T-cell (primary cell): ENCODE results near the gene RRAD. TPM values are rescaled to one million over a fixed set of nuclear protein-coding genes. Genes with fewer than 3 reads are reported as not detected.

Experiments used
- ATAC-seq, 4 experiments: fragments of 200-7000 bp in 3 of 4; fragments of 150-1000 bp in 1 of 4; cut with Tn5 transposase; replicated peaks in 1 of 4; 1 replicate in 3 of 4; 2 replicates in 1 of 4; pipeline ENCODE4 v1.10.0; 2021; ENCODE audit warnings: moderate library complexity in 3 of 4, mild to moderate bottlenecking in 2 of 4, moderate number of reproducible peaks in 1 of 4
- CTCF ChIA-PET, 2 donors: fragments of 300-600 bp; sonication (Branson Sonifier 250); formaldehyde crosslinking; loops; one replicate each; lab custom pipeline; 2022; ENCODE audit warnings: antibody characterized with exemption in 2 of 2; lab: Charles Lee
- POLR2A ChIA-PET, 2 donors: fragments of 300-600 bp; sonication (Branson Sonifier 250); formaldehyde crosslinking; loops; one replicate each; lab custom pipeline; 2022; ENCODE audit warnings: antibody characterized with exemption in 2 of 2; lab: Charles Lee
- DNase-seq, 35 experiments: peaks; one replicate each; pipeline versions ENCODE4 v3.0.0 to v3.0.0-alpha.2; 2013 to 2023
- H3K27ac ChIP-seq: one replicate; pipeline ENCODE4 v1.5.1; 2013; ENCODE audit warnings: low read length
- H3K27me3 ChIP-seq, 2 experiments: replicated peaks in 1 of 2; 1 replicate in 1 of 2; 2 replicates in 1 of 2; pipeline versions ENCODE4 v1.6.1 to v1.7.0; 2013; ENCODE audit warnings: low read length in 1 of 2, mixed read lengths in 1 of 2; ENCODE audit not compliant: control insufficient read depth in 2 of 2, insufficient read depth in 2 of 2; ENCODE audit errors: extremely low read depth in 1 of 2
- H3K36me3 ChIP-seq, 2 donors: 1 replicate in 1 of 2; 2 replicates in 1 of 2; pipeline versions ENCODE4 v1.6.1 to v1.7.0; 2013; ENCODE audit warnings: low read length in 1 of 2; ENCODE audit not compliant: control insufficient read depth in 2 of 2, insufficient read depth in 1 of 2; ENCODE audit errors: extremely low read depth in 1 of 2
- H3K4me1 ChIP-seq, 2 experiments: 1 replicate in 1 of 2; 2 replicates in 1 of 2; pipeline versions ENCODE4 v1.6.1 to v1.7.0; 2013; ENCODE audit warnings: low read length in 2 of 2, mixed read lengths in 1 of 2; ENCODE audit not compliant: insufficient read depth in 2 of 2, control insufficient read depth in 1 of 2; ENCODE audit errors: extremely low read depth in 1 of 2
- H3K4me3 ChIP-seq, 2 donors: 1 replicate in 1 of 2; 2 replicates in 1 of 2; pipeline versions ENCODE4 v1.5.1 to v1.7.0; 2013; ENCODE audit warnings: mild to moderate bottlenecking in 2 of 2, low read length in 1 of 2, moderate library complexity in 1 of 2; ENCODE audit not compliant: control insufficient read depth in 1 of 2; ENCODE audit errors: extremely low read depth in 1 of 2
- H3K9me3 ChIP-seq: 2 replicates; pipeline ENCODE4 v1.7.0; 2013
- H3K27ac Mint-ChIP-seq, 2 donors: one replicate each; pipeline ENCODE4 v1.8.0; 2020 to 2021; ENCODE audit warnings: mild to moderate bottlenecking in 2 of 2, mixed read lengths in 2 of 2
- H3K27me3 Mint-ChIP-seq, 2 donors: one replicate each; pipeline ENCODE4 v1.8.0; 2021 to 2022; ENCODE audit warnings: mixed read lengths in 2 of 2
- H3K36me3 Mint-ChIP-seq: one replicate; pipeline ENCODE4 v1.8.0; 2021; ENCODE audit warnings: mixed read lengths
- H3K4me1 Mint-ChIP-seq, 3 donors: one replicate each; pipeline ENCODE4 v1.8.0; 2020 to 2022; ENCODE audit warnings: mixed read lengths in 3 of 3, mild to moderate bottlenecking in 1 of 3
- H3K4me3 Mint-ChIP-seq, 3 donors: one replicate each; pipeline ENCODE4 v1.8.0; 2020 to 2022; ENCODE audit warnings: mild to moderate bottlenecking in 3 of 3, mixed read lengths in 3 of 3, moderate library complexity in 3 of 3
- H3K9me3 Mint-ChIP-seq, 3 donors: one replicate each; pipeline ENCODE4 v1.8.0; 2020 to 2022; ENCODE audit warnings: mixed read lengths in 3 of 3
- whole genome bisulfite sequencing: methylation state at CpG from one replicate; pipeline ENCODE4 v1.1.5; 2013; ENCODE audit warnings: missing lambda C conversion rate; ENCODE audit not compliant: insufficient coverage; 5-methylcytosine and 5-hydroxymethylcytosine counted together
- total RNA-seq, 35 experiments: library from RNA in 6 of 35; stranded (reverse) in 6 of 35; fragments of 120-200 nt in 1 of 35; gene quantifications; one replicate each; pipeline versions ENCODE4 v1.2.1 to v1.2.4 and lab custom pipeline; 2013 to 2026

The RRAD gene
- total RNA-seq, 5 donors from 2014 or later (not counting 1 experiment from before 2014, with no cell fraction given), result 0.28 to 1.1 (median 0.53) TPM; not detected in 1

DNA sequence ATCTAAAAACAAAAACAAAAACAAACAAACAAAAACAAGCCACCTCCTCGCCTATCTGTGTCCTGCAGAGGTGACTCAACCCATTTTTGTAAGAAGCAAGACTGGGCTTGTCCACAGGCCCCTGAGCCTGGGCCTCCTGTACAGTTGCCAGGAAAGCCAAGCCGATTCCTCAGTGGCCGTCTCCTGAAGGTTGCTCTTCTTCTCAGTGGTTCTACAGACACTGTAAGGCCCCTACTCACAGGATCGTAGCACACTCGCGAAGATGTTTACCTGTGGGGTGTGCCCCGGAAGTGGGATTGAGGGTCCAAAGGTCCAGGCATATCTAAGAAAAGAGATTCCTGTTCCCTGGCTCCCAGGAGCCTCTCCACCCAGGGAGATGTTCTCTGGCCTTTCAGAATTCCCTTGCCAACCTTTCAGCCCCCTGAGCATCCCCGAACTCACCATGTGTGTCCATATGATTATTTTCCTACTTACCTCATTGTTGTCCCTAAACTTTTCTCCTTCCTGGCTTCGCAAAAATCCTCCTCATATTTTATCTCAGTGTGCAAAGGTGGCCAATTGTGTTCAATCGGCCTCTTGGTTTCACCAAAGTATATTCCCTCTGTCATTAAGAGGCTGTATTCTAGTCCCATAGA lies 28.2 kb upstream of the RRAD start:
- peaks cover 7 to 41% of the 10 kb centered on the region in 2 experiments for H3K27me3 ChIP-seq
- H3K27ac Mint-ChIP-seq, result peak overlapping the region in 1 of 2 donors; percentile 77
- peaks cover 6% of the 10 kb centered on the region for H3K36me3 Mint-ChIP-seq
- H3K9me3 ChIP-seq, result no peaks in the 10 kb centered on the region
- peaks cover 31 to 42% of the 10 kb centered on the region in 2 donors for H3K27me3 Mint-ChIP-seq
- peaks cover 7 to 11% (median 11%) of the 10 kb centered on the region in 3 donors for H3K4me1 Mint-ChIP-seq
- 77% methylated on average over 6 of the region's 10 CpGs for WGBS
- no peaks in the 10 kb centered on the region for H3K36me3 ChIP-seq
- DNase-seq, result no peak
- ATAC-seq, result no peak
- no peak overlapping the region for H3K4me3 ChIP-seq
- no peak overlapping the region for H3K27ac ChIP-seq
- H3K9me3 Mint-ChIP-seq, result peaks cover 0 to 4% (median 0%) of the 10 kb centered on the region in 3 donors
- no peak overlapping the region for H3K4me3 Mint-ChIP-seq
- ChIA-PET POLR2A (interaction anchor here in 1 of 2 donors (0.7 kb wide), 1 partner anchor 186 kb away, joined by 10 read pairs; no protein-coding TSS in a partner anchor), CTCF (interaction anchor here in 1 of 2 donors (0.6 to 1.5 kb wide), 10 partner anchors 78 to 1190 kb away, joined by 3 to 4 read pairs (median 3); partner anchors contain the start of gene TRADD)
- peaks cover 0 to 9% of the 10 kb centered on the region in 2 experiments for H3K4me1 ChIP-seq

DNA sequence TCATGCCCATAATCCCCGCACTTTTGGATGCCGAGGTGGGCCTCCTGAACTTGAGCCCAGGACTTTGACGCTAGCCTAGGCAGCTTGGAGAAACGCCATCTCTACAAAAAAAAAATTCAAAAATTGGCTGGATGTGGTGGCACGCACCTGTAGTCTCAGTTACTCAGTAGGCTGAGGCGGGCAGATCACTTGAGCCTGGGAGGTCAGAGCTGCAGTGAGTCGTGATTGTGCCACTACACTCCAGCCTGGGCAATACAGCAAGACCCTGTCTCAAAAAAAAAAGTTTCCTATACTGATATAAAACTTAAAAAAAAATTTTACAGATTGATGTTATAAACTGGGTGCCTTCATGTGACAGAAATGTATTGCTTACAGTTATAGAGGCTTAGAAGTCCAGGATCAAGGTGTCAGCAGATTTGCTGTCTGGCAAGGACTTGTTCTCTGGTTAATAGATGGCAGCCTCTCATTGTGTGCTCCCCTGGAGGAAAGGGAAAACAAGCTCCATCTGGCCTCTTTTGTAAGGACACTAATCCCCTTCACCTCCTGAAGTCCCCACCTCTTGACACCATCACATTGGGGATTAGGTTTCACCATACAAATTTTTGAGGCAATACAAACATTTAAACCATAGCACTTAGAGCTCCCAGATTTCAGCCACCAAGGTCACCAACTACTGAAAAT lies 27.2 kb upstream of the RRAD start:
- peaks cover 13 to 21% (median 13%) of the 10 kb centered on the region in 3 donors for H3K4me1 Mint-ChIP-seq
- Histone ChIP-seq H3K27ac (no peak overlapping the region), H3K27me3 (peaks cover 7 to 47% of the 10 kb centered on the region in 2 experiments), H3K4me3 (no peak overlapping the region), H3K36me3 (no peaks in the 10 kb centered on the region), H3K4me1 (peaks cover 2 to 19% of the 10 kb centered on the region in 2 experiments), H3K9me3 (no peaks in the 10 kb centered on the region)
- H3K27me3 Mint-ChIP-seq, result peaks cover 36 to 48% of the 10 kb centered on the region in 2 donors
- no peak for ATAC-seq
- H3K4me3 Mint-ChIP-seq, result no peak overlapping the region
- ChIA-PET POLR2A (interaction anchor here in 1 of 2 donors (1.1 kb wide), 1 partner anchor 229 kb away, joined by 10 read pairs; no protein-coding TSS in a partner anchor), CTCF (interaction anchor here (0.6 to 1.5 kb wide), 5 partner anchors 88 to 1191 kb away, joined by 3 to 13 read pairs (median 3); no protein-coding TSS in a partner anchor)
- WGBS, result 90% methylated on average over 6 of the region's 7 CpGs
- H3K9me3 Mint-ChIP-seq, result peaks cover 0 to 4% (median 0%) of the 10 kb centered on the region in 3 donors
- peaks cover 6% of the 10 kb centered on the region for H3K36me3 Mint-ChIP-seq
- DNase-seq, result no peak
- no peak overlapping the region for H3K27ac Mint-ChIP-seq

DNA sequence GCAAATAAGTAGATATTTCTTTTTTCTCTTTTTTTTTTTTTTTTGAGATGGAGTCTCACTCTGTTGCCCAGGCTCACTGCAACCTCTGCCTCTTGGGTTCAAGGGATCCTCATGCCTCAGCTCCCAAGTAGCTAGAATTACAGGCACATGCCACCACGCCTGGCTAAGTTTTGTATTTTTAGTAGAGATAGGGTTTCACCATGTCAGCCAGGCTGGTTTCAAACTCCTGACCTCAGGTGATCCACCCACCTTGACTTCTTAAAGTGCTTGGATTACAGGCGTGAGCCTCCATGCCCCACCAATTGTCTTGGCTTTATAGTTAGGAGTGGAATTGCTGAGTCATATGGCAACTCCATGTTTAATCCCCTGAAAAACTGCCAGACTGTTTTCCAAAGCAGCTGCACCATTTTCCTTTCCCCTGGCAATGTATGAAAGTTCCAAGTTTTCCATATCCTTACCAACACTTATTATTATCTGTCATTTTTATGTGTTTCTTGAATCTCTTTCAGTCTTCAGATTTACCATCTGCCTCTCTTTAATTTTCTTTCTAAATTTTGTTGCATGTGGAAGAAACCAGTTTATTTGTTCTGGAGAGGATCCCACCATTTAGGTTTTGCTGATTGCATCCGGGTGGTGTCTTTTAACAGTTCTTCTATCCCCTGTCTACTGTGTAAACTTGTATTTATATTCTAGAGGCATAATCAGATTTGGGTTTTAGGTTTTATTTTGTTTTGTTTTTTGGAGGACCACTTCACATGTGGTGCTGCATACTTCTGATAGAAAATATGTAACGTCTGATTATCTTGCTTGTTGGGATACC lies 25.8 kb upstream of the RRAD start:
- H3K4me3 ChIP-seq, result no peak overlapping the region
- H3K27me3 ChIP-seq, result peaks cover 7 to 47% of the 10 kb centered on the region in 2 experiments
- peaks cover 36 to 48% of the 10 kb centered on the region in 2 donors for H3K27me3 Mint-ChIP-seq
- 80% methylated on average over 1 of the region's 4 CpGs for WGBS
- no peaks in the 10 kb centered on the region for H3K36me3 ChIP-seq
- POLR2A ChIA-PET, result no interaction called here
- H3K4me3 Mint-ChIP-seq, result no peak overlapping the region
- no peaks in the 10 kb centered on the region for H3K9me3 ChIP-seq
- CTCF ChIA-PET, result no interaction called here
- no peak overlapping the region for H3K27ac ChIP-seq
- peaks cover 20 to 29% (median 21%) of the 10 kb centered on the region in 3 donors for H3K4me1 Mint-ChIP-seq
- H3K27ac Mint-ChIP-seq, result no peak overlapping the region
- no peak for ATAC-seq
- no peak for DNase-seq
- H3K4me1 ChIP-seq, result peaks cover 5 to 25% of the 10 kb centered on the region in 2 experiments
- H3K9me3 Mint-ChIP-seq, result peaks cover 0 to 4% (median 0%) of the 10 kb centered on the region in 3 donors
- peaks cover 6% of the 10 kb centered on the region for H3K36me3 Mint-ChIP-seq

DNA sequence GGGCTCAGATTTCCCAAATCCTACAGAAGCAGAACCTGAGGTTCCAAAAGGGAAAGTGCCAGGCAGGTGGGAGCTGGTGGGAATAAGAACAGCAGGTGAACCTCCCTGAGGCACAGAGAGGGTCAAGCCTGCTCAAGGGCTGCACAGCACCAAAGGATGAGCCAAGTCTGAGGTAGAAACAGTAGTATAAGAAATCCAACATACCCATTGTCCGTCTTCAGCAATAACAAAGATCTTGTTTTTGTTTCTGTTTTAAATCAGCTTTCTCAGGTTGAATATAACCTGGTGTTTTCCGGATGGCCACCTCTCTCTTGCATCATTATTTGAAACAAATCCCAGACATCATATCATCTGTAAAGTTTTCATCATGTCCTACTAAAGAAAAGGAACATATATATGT lies 25.1 kb upstream of the RRAD start:
- H3K36me3 ChIP-seq, result no peaks in the 10 kb centered on the region
- peaks cover 20 to 29% (median 21%) of the 10 kb centered on the region in 3 donors for H3K4me1 Mint-ChIP-seq
- H3K36me3 Mint-ChIP-seq, result peaks cover 6% of the 10 kb centered on the region
- peaks cover 7 to 47% of the 10 kb centered on the region in 2 experiments for H3K27me3 ChIP-seq
- no peak overlapping the region for H3K4me3 ChIP-seq
- CTCF ChIA-PET, result no interaction called here
- ATAC-seq (no peak), DNase-seq (no peak)
- WGBS, result no CpG with 5 or more reads among the region's 2 CpGs
- POLR2A ChIA-PET, result no interaction called here
- H3K4me3 Mint-ChIP-seq, result no peak overlapping the region
- no peak overlapping the region for H3K27ac ChIP-seq
- H3K27me3 Mint-ChIP-seq, result peaks cover 36 to 48% of the 10 kb centered on the region in 2 donors
- H3K9me3 Mint-ChIP-seq, result peaks cover 0 to 4% (median 0%) of the 10 kb centered on the region in 3 donors
- peaks cover 5 to 25% of the 10 kb centered on the region in 2 experiments for H3K4me1 ChIP-seq
- H3K27ac Mint-ChIP-seq, result no peak overlapping the region
- no peaks in the 10 kb centered on the region for H3K9me3 ChIP-seq

DNA sequence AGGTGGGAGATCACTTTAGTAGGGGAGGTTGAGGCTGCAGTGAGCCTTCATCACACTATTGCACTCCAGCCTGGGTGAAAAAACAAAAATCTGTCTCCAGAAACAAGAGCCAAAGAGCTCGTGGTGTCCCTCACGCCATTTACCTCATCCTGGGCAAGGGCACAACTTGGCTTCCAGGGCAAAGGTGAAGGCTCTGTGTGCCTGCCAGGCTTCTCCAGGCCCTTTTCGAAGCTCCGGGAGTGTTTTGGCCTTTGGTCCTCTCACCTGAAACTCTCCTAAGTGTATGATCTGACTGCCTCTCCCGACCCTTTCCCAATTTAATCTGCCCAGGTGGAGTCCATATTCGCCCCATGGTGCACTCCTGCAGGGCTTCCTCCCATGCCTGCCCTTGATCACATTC lies 24.1 kb upstream of the RRAD start:
- no peak overlapping the region for H3K27ac Mint-ChIP-seq
- no peak for DNase-seq

More for the DNA sequence above, 24.1 kb upstream of the RRAD start:
- WGBS, result 80% methylated on average over 5 of the region's 6 CpGs
- H3K9me3 Mint-ChIP-seq, result peaks cover 0 to 4% (median 0%) of the 10 kb centered on the region in 3 donors
- no peaks in the 10 kb centered on the region for H3K36me3 ChIP-seq
- H3K27me3 Mint-ChIP-seq, result peaks cover 36 to 48% of the 10 kb centered on the region in 2 donors
- no peaks in the 10 kb centered on the region for H3K9me3 ChIP-seq
- H3K27me3 ChIP-seq, result peaks cover 7 to 47% of the 10 kb centered on the region in 2 experiments
- H3K4me3 Mint-ChIP-seq, result peak overlapping the region in 2 of 3 donors; percentile 21 to 55
- ChIA-PET CTCF (interaction anchor here (0.6 to 0.7 kb wide), 4 partner anchors 16 to 498 kb away, joined by 3 to 4 read pairs (median 3); no protein-coding TSS in a partner anchor), POLR2A (no interaction called here)
- H3K4me1 Mint-ChIP-seq, result peaks cover 20 to 29% (median 21%) of the 10 kb centered on the region in 3 donors
- H3K4me3 ChIP-seq, result no peak overlapping the region
- H3K36me3 Mint-ChIP-seq, result peaks cover 6% of the 10 kb centered on the region
- ATAC-seq, result no peak
- H3K27ac ChIP-seq, result no peak overlapping the region
- H3K4me1 ChIP-seq, result peaks cover 5 to 25% of the 10 kb centered on the region in 2 experiments
